HG03342 (cell line): ENCODE results near the gene S100A12.
"Not testable (repeated sequence)": the region's sequence is repeated elsewhere in the genome, so short reads cannot be mapped to it uniquely, and the experiment has no call there.

Experiments
- ATAC-seq: cut with Tn5 transposase; IDR thresholded peaks from one replicate; pipeline ENCODE4 v1.9.1; 2021; ENCODE audit warnings: mild to moderate bottlenecking, moderate library complexity; ENCODE audit not compliant: unreplicated experiment

S100A12 gene

GRCh38 chr1:153354515-153355193 is 20.8 kb downstream of the S100A12 start:
- no peak for ATAC-seq

GRCh38 chr1:153353226-153353947 is 22.0 kb downstream of the S100A12 start:
- ATAC-seq: no peak

GRCh38 chr1:153352523-153352922 is 22.9 kb downstream of the S100A12 start:
- no peak for ATAC-seq

GRCh38 chr1:153350321-153350957 is 25.0 kb downstream of the S100A12 start:
- ATAC-seq: no peak

GRCh38 chr1:153349363-153350320 is 25.8 kb downstream of the S100A12 start:
- ATAC-seq: no peak

GRCh38 chr1:153348511-153349362 is 26.7 kb downstream of the S100A12 start, which contains the start of gene PGLYRP4:
PGLYRP4 (minus strand) TSS chr1:153348841; CDS start chr1:153347932, 909 bp downstream.
- no peak for ATAC-seq

GRCh38 chr1:153347856-153348255 is 27.6 kb downstream of the S100A12 start:
- no peak for ATAC-seq

GRCh38 chr1:153347049-153347448 is 28.4 kb downstream of the S100A12 start:
- ATAC-seq: not testable (repeated sequence)

GRCh38 chr1:153346077-153346723 is 29.2 kb downstream of the S100A12 start:
- no peak for ATAC-seq

- no peak for ATAC-seq
Observed at GRCh38 chr1:153345187-153346076, 30.0 kb downstream of the S100A12 start.

- no peak for ATAC-seq
Observed at GRCh38 chr1:153344718-153345025, 30.7 kb downstream of the S100A12 start.

- ATAC-seq: no peak
Observed at GRCh38 chr1:153343811-153344717, 31.4 kb downstream of the S100A12 start.

- ATAC-seq: no peak
Observed at GRCh38 chr1:153343040-153343681, 32.3 kb downstream of the S100A12 start.

GRCh38 chr1:153342178-153342577 is 33.2 kb downstream of the S100A12 start:
- ATAC-seq: no peak

GRCh38 chr1:153341431-153341934 is 33.9 kb downstream of the S100A12 start:
- ATAC-seq: no peak

GRCh38 chr1:153340356-153340755 is 35.1 kb downstream of the S100A12 start:
- ATAC-seq: no peak

GRCh38 chr1:153339802-153340201 is 35.6 kb downstream of the S100A12 start:
- ATAC-seq: no peak
